DND-41 (cell line): ENCODE results near the gene PPM1E.

Experiments used
- ATAC-seq: fragments of 200-7000 bp; cut with Tn5 transposase; 3 replicates; pipeline ENCODE4 v1.9.1; 2021; ENCODE audit warnings: low read depth; ENCODE audit not compliant: insufficient read depth
- DNase-seq: peaks from one replicate; pipeline ENCODE4 v3.0.0-alpha.2; 2020
- H2AFZ ChIP-seq: 2 replicates; pipeline ENCODE4 v1.6.0; 2012; ENCODE audit warnings: low read depth, low read length
- H3K27ac ChIP-seq: 2 replicates; pipeline ENCODE4 v1.5.1; 2012; ENCODE audit warnings: low read length, inconsistent platforms
- H3K27me3 ChIP-seq: fragments of 200-600 bp; sonication (generic); 2 replicates; pipeline ENCODE4 v1.6.0; 2012; ENCODE audit warnings: low read length, mild to moderate bottlenecking, inconsistent platforms; ENCODE audit not compliant: insufficient read depth, poor library complexity
- H3K36me3 ChIP-seq: 2 replicates; pipeline ENCODE4 v1.5.1; 2012; ENCODE audit warnings: low read length, inconsistent platforms; ENCODE audit not compliant: insufficient read depth
- H3K4me1 ChIP-seq: 2 replicates; pipeline ENCODE4 v1.5.1; 2012; ENCODE audit warnings: mild to moderate bottlenecking, low read length; ENCODE audit not compliant: insufficient read depth
- H3K4me2 ChIP-seq: 2 replicates; pipeline ENCODE4 v1.6.0; 2012; ENCODE audit warnings: mild to moderate bottlenecking, moderate library complexity, low read length, inconsistent platforms; ENCODE audit not compliant: insufficient read depth
- H3K4me3 ChIP-seq, 2 experiments: fragments of 200-600 bp in 1 of 2; shearing (Covaris generic) in 1 of 2; 2 replicates each; pipeline ENCODE4 v1.5.1; 2012 to 2016; ENCODE audit warnings: inconsistent platforms in 2 of 2, low read length in 2 of 2, mild to moderate bottlenecking in 2 of 2, low read depth in 1 of 2, moderate library complexity in 1 of 2
- H3K79me2 ChIP-seq: 2 replicates; pipeline ENCODE4 v1.6.0; 2012; ENCODE audit warnings: low read length, inconsistent platforms; ENCODE audit not compliant: insufficient read depth
- H3K9ac ChIP-seq: 2 replicates; pipeline ENCODE4 v1.6.0; 2012; ENCODE audit warnings: low read depth, mild to moderate bottlenecking, inconsistent platforms, low read length, moderate library complexity
- H3K9me3 ChIP-seq: 2 replicates; pipeline ENCODE4 v1.5.1; 2012; ENCODE audit warnings: low read length, moderate library complexity, mild to moderate bottlenecking, inconsistent platforms; ENCODE audit not compliant: insufficient read depth, severe bottlenecking
- H4K20me1 ChIP-seq: 2 replicates; pipeline ENCODE4 v1.6.0; 2012; ENCODE audit warnings: low read length; ENCODE audit not compliant: insufficient read depth
- CTCF ChIP-seq: IDR thresholded peaks from 2 replicates; pipeline ENCODE4 v1.5.1; 2012; ENCODE audit warnings: borderline replicate concordance, low read length, moderate library complexity, mild to moderate bottlenecking; ENCODE audit not compliant: poor library complexity, severe bottlenecking; ENCODE audit errors: extremely low read depth
- EZH2 ChIP-seq: IDR thresholded peaks from 3 replicates; pipeline ENCODE4 v1.6.1; 2012; ENCODE audit warnings: borderline replicate concordance, low read depth, mild to moderate bottlenecking, moderate library complexity, low read length, inconsistent platforms; ENCODE audit not compliant: severe bottlenecking

PPM1E gene

GRCh38 chr17:59004338-59005111 lies 248.9 kb downstream of the PPM1E start:
- H3K36me3 ChIP-seq, result peaks cover 46% of the 10 kb centered on the region
- no peak overlapping the region for H3K9ac ChIP-seq
- no peaks in the 10 kb centered on the region for H3K27me3 ChIP-seq
- H4K20me1 ChIP-seq, result no peaks in the 10 kb centered on the region
- no peaks in the 10 kb centered on the region for H3K4me1 ChIP-seq
- no peak overlapping the region for H3K4me2 ChIP-seq
- H3K4me3 ChIP-seq, result no peak overlapping the region
- peak; percentile 65 for DNase-seq
- TF ChIP-seq EZH2, result no peak
- peak; percentile 92 for TF ChIP-seq CTCF
- no peak overlapping the region for H2AFZ ChIP-seq
- H3K9me3 ChIP-seq, result no peaks in the 10 kb centered on the region
- H3K79me2 ChIP-seq, result no peaks in the 10 kb centered on the region
- H3K27ac ChIP-seq, result no peak overlapping the region
- ATAC-seq, result peak; percentile 85

- no peak for ATAC-seq
- Histone ChIP-seq H3K9ac (no peak overlapping the region), H3K36me3 (peaks cover 50% of the 10 kb centered on the region)
Measured at GRCh38 chr17:59007995-59008394, 252.3 kb downstream of the PPM1E start.

GRCh38 chr17:59008737-59009136 lies 253.1 kb downstream of the PPM1E start:
- Histone ChIP-seq H3K4me3 (no peak overlapping the region), H3K79me2 (no peaks in the 10 kb centered on the region), H3K4me2 (no peak overlapping the region), H3K27ac (no peak overlapping the region), H3K4me1 (no peaks in the 10 kb centered on the region), H3K9ac (no peak overlapping the region), H3K27me3 (no peaks in the 10 kb centered on the region), H3K36me3 (peaks cover 52% of the 10 kb centered on the region), H3K9me3 (no peaks in the 10 kb centered on the region), H2AFZ (no peak overlapping the region), H4K20me1 (no peaks in the 10 kb centered on the region)
- DNase-seq (no peak), ATAC-seq (no peak)
- TF ChIP-seq EZH2 (no peak), CTCF (no peak)

More at GRCh38 chr17:59007995-59008394, 252.3 kb downstream of the PPM1E start:
- no peaks in the 10 kb centered on the region for H3K9me3 ChIP-seq
- H4K20me1 ChIP-seq, result no peaks in the 10 kb centered on the region
- no peak overlapping the region for H2AFZ ChIP-seq
- H3K4me1 ChIP-seq, result no peaks in the 10 kb centered on the region
- H3K27me3 ChIP-seq, result no peaks in the 10 kb centered on the region
- TF ChIP-seq CTCF, result no peak
- TF ChIP-seq EZH2, result no peak
- H3K4me2 ChIP-seq, result no peak overlapping the region
- no peak overlapping the region for H3K27ac ChIP-seq
- H3K4me3 ChIP-seq, result no peak overlapping the region
- no peak for DNase-seq
- H3K79me2 ChIP-seq, result no peaks in the 10 kb centered on the region
